Tibial nerve (tissue), 4 donors: Measurements from ENCODE around the gene MAGEA2B.
"Not testable (repeated sequence)": the region's sequence is repeated elsewhere in the genome, so short reads cannot be mapped to it uniquely, and the experiment has no call there.

Experiments used
- CTCF ChIP-seq, 5 experiments: fragments of 200-600 bp in 3 of 5; fragments of 450-650 bp in 2 of 5; sonication (generic) in 3 of 5; IDR thresholded peaks; one replicate each; pipeline ENCODE4 v1.5.1; 2016 to 2019; ENCODE audit warnings: antibody characterized with exemption in 5 of 5, mild to moderate bottlenecking in 3 of 5, moderate library complexity in 2 of 5
- EP300 ChIP-seq, 2 donors: sonication (generic); formaldehyde crosslinking; IDR thresholded peaks; one replicate each; pipeline ENCODE4 v1.6.1; 2017; ENCODE audit warnings: antibody characterized with exemption in 2 of 2, mild to moderate bottlenecking in 1 of 2
- POLR2A ChIP-seq, 2 donors: fragments of 450-650 bp; IDR thresholded peaks; one replicate each; pipeline ENCODE4 v1.6.1; 2017; ENCODE audit warnings: antibody characterized with exemption in 2 of 2, mild to moderate bottlenecking in 2 of 2, moderate library complexity in 2 of 2

GRCh38 chrX:152758918-152759317 is 44.5 kb downstream of the MAGEA2B start, which contains the start of gene CSAG3:
- not testable (repeated sequence) for TF ChIP-seq CTCF, POLR2A, EP300 (IDR thresholded peaks at IDR 0.05)
